NCI-H510A treated with DMSO at 0.1 percent for 48 hours (cell line): Measurements from ENCODE around the gene PCYT1A.
"Not testable (repeated sequence)": the region's sequence is repeated elsewhere in the genome, so short reads cannot be mapped to it uniquely, and the experiment has no call there.

ENCODE experiments used
- DNase-seq: peaks from one replicate; lab custom pipeline; 2025; lab: John Stamatoyannopoulos, UW

Gene PCYT1A

DNA sequence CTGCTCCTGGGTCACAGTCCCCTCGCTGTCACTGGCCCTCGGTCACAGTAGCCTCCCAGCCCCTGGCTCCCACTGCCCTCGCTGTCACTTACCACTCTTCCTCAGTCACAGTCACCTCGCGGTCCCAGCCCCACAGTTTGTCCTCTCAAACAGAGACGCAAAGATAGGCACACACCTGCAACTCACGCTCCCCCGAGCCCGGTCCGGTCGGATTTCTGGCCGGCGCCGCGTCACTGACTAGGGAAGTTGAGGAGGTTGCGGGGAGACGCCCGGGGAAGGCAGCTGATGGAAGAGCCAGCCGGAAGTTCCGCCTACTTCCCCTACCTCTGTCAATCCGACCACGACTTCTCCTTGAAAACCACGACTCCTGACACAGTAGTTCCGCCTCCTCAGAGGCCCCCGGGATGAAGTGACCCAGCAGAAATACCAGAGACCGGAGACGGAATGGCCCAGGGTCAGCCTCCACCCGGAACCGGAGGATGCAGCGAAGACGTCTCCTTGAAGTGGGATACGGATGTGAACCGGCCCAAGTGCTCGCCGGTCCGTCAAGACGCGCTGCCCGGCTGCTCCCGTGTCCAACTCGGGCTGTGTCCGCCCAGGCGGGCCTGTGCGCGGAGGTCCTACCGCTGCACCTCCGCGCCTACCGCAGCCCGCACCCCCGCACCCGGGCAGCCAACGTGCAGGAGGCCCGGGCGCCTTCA lies at the start of gene PCYT1A:
PCYT1A (minus strand) TSS at position 287 of the 701 bp plus-strand sequence. CDS start 17,195 bp downstream, outside the sequence.
- peak; percentile 93 for DNase-seq

DNA sequence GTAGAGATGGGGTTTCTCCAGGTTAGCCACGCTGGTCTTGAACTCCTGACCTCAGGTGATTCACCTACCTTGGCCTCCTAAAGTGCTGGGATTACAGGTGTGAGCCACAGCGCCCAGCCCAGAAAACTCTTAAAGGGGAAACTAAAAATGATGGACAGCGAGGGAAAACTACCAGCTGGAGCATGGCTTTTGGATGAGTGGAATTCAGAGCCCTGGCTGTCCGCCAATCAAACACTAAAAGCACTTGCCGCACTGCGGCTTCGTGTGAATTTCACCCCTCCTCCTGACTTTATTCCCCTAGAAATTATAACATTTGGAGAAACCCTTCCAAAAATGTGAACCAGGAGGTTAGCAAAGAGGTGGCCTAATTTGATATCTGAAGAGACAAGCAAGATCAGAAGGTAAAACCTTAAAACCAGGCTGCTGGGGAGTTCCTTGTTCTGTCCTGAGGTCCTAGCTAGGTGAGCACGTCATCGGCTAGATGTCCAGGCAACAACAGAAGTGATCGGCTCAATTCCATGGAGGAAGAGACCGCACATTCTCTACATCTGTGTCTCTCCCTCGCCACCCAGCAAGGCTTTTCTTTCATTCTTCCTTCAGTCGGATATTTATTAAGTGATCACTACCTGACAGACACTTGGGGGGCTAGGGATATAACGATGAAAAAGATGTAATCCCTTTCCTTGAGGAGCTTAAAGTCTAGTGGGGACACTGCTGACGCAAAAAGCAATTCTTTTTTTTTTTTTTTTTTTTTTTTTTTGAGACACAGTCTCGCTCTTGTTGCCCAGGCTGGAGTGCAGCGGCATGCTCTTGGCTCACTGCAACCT lies 49.0 kb upstream of the PCYT1A start:
- DNase-seq, result no peak

DNA sequence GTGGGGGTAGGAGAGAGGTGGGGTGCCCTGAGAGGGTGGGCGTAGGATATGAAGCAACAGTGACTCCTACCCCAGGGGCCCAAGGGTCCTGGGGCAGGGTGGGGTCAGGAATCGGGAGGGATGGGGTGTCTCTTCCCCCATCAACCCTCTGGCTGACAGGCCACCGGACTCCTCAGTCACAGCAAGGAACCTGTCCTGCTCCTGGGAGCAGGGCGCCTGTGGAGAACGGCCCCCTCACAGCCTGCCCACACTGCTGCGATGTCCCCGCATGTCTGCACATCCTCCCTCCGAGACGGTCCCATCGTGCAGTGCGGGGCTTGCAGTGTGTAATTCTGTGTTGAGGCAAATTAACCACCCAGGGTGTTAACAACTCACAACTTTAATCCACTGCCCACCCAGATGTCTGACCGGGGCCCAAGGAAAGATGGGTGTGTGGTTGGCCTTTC lies 48.0 kb upstream of the PCYT1A start:
- DNase-seq, result no peak

DNA sequence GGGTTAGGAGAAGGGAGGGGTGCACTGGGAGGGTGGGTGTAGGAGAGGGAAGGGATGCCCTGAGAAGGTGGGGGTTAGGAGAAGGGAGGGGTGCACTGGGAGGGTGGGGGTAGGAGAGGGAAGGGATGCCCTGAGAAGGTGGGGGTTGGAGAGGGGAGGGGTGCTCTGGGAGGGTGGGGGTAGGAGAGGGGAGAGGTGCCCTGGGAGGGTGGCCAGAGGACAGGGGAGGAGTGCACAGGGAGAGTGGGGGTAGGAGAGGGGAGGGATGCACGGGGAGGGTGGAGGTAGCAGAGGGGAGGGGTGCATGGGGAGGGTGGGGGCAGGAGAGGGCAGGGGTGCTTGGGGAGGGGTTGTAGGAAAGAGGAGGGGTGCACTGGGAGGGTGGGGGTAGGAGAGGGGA lies 47.5 kb upstream of the PCYT1A start:
- no peak for DNase-seq

DNA sequence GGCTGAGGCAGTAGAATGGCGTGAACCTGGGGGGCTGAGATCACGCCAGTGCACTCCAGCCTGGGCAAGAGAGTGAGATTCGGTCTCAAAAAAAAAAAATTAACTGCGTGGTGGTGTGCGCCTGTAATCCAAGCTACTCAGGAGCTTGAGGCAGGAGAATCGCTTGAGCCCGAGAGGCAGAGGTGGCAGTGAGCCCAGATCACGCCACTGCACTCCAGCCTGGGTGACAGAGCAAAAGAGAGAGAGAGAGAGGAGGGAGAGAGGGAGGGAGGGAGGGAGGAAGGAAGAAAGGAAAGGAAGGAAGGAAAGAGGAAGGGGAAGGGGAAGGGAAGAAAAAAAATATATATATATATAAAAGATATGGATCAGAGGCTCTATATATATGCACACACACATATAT lies 44.6 kb upstream of the PCYT1A start:
- no peak for DNase-seq

DNA sequence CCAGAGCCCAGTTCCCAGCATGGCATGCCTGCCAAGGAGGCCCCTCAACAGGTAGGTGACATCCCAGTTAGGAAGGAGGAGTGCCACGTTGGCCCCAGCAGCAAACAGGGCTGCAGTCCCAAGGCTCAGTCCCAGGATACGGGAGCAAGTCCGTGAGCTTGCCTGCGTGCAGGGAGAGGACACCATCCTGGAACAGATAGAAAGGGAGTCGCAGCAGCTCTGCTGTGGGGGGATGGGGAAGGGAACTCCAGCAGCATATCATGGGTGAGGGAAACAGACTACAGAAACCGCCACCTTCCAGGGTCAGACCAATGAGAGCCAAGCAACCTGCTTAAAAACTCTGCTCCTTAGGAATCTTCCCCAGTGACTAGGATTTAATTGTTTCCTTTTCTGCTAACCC lies 39.9 kb upstream of the PCYT1A start:
- DNase-seq, result no peak

DNA sequence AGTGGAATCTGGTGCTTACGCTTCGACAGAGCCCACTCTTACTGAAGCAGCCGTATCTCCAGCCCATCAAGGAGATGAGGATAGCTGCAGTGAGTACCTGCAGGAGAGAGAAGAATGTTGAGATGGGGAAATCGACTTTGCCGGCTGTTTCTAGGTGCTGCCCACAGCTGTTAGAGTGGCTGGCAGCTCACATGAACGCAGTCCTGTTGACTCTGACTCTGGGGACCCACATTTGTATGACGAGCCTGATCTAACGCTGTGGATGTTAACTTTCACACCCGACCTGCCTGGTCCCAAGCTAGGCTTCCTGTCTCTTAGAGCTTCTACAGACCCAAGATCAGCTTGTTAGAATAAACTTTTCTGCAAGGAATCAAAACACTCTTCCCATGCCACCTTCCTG lies 39.4 kb upstream of the PCYT1A start:
- no peak for DNase-seq

DNA sequence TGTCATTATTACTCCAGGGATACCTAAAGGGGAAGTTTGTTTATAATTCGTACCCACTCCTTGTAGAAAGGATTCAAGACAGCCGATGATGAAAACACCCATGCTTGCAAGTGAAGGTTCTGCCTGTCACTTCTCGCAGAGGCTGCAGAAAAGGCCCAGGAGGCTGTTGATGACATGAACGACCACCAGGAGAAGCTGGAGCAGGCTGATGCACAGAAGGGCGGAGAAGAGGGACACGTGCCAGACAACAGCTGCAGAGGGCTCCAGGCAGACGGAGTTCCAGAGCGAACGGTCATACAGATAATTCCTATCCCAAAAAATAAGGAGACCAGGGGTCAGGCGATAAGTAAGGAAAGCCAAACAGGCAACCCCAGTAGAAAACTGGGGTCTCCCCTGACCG lies 36.2 kb upstream of the PCYT1A start:
- DNase-seq, result no peak

DNA sequence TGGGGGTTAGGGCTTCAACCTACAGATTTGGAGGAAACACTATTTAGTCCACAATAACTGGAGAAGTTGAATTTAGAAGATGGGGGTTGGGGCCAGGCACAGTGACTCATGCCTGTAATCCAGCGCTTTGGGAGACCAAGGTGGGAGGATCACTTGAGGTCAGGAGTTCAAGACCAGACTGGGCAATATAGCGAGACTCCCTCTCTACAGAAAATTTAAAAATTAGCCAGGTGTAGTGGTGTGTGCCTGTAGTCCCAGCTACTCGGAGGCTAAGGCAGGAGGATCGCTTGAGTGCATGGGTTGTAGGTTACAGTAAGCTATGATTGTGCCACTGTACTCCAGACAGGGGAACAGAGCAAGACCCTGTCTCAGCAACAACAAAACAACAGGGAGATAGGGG lies 35.5 kb upstream of the PCYT1A start:
- DNase-seq, result no peak

DNA sequence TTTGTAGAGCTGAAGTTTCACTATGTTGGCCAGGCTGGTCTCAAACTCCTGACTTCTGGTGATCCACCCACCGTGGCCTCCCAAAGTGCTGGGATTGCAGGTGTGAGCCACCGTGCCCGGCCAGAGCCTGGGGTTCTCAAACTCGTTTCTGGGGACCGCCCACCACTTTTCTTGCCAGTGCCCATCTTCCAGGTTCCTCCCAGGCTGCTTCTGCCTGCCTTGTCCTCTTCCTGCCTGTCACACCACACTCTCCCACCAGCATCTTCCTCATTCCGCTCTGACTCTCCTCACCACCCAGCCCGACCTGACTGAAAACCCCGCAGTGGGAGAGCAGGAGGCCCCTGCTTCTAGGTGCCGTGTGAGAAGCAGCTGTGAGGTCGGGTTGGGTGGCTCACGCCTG lies 33.6 kb upstream of the PCYT1A start:
- no peak for DNase-seq

DNA sequence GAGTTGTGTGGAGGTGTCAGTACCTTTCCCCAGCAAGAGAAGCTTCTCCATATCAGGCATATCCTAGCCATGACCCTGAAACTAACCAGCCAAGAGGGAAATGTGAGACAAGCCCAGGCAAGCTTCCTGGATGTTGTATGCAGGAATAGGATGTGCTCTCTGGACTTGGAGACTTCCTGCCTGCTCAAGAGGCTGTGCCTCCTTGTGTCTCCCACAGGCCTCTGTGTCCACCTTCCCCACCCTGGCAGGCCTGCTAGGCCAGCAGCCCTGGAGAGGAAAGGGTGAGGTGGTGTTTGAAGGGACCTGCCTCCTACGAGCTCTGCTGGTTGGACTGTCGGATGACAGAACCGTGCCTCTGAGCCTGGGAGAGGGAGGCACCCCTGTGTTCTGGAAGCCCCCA lies 32.6 kb upstream of the PCYT1A start:
- DNase-seq, result peak; percentile 4

DNA sequence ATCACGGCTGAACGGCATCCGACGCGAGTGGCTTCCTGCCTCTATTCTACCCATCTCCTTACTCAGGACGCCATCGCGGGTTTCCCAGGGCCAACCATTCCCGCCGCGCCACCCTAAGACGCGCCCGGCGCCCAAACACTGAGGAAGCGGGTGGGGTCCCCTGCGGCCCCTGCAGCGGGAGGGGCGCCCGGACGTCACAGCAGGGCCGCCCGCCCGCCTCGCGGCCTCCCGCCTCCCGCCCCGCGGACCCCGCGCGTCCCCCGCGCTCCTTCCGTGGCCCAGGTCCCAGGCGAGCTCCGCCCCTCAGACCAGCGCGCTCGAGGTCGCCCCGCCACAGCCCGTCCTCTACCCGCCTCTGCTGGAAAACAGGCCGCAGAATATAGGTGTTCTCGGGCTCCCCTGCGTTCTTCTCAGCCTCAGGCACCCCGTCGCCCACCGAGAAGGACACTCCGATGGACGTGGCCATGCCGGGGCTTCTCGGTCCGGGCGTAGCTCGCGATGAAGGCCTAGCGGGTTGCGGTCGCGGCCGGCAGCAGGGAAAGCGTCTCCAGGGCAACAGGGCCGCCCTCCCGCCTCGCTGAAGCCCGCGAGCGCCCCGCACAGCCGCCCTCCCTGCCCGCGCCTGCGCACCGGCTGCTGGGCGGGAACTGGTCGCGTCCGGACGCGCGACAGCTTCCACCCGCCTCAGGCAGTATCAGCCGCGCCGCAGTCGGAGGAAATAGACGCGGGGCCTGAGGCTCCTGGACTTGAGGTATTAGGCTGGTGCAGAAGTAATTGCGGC lies 30.4 kb upstream of the PCYT1A start, which contains the start of gene DYNLT2B:
DYNLT2B (minus strand) TSS at position 554 of the 781 bp plus-strand sequence; CDS start at position 466, 88 bp downstream.
- peak; percentile 87 for DNase-seq

DNA sequence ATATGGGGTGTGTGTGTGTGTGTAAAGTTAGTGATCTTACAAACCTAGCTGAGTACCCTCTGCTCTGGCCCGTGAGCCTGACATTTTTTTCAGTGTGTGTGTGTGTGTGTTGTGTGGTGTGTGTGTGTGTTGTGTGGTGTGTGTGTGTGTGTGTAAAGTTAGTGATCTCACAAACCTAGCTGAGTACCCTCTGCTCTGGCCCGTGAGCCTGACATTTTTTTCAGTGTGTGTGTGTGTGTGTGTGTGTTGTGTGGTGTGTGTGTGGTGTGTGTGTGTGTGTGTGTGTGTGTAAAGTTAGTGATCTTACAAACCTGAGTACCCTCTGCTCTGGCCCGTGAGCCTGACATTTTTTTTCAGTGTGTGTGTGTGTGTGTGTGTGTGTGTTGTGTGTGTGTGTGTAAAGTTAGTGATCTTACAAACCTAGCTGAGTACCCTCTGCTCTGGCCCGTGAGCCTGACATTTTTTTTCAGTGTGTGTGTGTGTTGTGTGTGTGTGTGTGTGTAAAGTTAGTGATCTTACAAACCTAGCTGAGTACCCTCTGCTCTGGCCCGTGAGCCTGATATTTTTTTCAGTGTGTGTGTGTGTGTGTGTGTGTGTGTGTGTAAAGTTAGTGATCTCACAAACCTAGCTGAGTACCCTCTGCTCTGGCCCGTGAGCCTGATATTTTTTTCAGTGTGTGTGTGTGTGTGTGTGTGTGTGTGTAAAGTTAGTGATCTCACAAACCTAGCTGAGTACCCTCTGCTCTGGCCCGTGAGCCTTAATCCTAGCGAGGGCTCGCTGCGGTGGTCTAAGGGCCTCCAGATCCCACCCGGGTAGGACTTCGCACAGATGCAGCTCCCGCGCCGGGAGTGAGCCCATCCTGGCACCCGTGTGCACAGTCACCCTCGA lies 29.5 kb upstream of the PCYT1A start:
- not testable (repeated sequence) for DNase-seq

DNA sequence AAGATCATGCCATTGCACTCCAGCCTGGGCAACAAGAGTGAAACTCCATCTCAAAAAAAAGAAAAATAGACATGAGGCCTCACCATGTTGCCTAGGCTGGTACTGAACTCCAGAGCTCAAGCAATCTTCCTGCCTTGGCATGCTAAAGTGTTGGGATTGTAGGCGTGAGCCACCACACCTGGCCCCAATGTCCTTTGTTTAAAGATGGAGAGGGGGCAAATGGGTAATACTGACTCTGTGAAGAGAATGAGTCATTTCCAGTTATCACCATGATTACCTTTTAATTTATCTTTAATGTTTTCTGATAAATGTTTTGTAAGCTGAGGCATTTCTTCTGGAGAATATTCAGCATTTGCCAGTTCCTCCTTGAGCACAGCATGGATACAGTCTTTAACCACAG lies 28.3 kb upstream of the PCYT1A start:
- DNase-seq, result no peak

DNA sequence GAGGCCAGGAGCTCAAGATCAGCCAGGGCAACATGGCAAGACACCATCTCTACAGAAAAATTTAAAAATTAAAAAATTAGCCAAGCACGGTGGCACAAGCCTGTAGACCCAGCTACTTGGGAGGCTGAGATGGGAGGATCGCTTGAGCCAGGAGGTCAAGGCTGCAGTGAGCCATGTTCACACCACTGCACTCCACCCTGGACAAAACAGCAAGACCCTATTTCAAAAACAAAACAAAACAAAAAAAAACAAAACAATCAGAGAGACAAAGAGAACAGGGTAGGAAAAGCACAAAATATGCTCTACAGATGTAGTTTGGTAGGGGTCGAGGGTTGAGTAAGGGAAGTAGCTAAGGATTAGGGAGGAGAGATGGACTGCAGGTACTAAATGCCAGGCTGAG lies 27.1 kb upstream of the PCYT1A start:
- DNase-seq, result no peak

DNA sequence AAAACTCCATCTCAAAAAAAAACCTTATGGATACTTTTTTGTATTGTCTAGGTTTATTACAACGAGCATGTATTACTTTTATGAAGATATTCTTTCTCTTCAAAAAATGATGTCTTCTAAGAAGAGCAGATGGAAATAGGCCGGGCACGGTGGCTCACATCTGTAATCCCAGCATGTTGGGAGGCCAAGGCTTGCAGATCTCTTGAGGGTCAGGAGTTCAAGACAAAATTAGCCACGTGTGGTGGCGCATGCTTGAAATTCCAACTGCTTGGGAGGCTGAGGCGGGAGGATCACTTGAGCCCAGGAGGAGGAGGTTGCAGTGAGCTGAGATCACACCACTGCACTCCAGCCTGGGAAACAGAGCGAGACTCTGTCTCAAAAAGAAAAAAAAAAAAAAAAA lies 26.6 kb upstream of the PCYT1A start:
- not testable (repeated sequence) for DNase-seq

DNA sequence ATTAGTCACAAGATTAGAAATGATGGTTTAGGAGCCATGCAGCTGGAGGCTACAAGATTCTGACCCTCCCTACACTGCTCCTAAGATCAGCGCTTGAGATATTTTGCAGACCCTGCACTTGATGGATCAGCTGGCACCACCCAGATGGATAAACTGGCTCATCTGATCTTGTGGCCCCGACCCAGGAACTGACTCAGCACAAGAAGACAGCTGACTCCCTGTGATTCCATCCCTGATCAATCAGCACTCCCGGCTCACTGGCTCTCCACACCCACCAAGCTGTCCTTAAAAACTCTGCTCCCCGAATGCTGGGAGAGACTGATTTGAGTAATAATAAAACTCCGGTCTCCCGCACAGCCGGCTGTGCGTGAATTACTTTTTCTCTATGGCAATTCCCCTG lies 15.4 kb upstream of the PCYT1A start:
- DNase-seq, result not testable (repeated sequence)

DNA sequence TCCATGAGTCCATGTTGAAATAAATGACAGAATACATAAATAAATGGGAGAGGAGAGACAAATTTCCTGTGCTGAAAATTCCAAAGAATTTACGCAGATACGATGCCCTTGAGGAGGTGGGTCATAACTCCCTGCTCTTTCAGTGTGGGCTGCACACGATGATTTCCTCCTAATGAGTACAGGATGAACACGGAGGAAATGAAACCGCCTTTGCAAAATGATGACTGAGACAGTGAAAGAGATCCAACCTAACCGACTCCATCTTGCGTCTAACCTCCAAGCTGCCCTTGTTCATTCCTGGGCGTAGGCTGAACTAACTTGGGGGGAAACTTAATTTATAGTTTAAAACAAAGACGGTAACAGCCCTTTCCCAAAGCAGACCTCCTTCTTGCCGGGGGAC lies 15.0 kb upstream of the PCYT1A start:
- not testable (repeated sequence) for DNase-seq

DNA sequence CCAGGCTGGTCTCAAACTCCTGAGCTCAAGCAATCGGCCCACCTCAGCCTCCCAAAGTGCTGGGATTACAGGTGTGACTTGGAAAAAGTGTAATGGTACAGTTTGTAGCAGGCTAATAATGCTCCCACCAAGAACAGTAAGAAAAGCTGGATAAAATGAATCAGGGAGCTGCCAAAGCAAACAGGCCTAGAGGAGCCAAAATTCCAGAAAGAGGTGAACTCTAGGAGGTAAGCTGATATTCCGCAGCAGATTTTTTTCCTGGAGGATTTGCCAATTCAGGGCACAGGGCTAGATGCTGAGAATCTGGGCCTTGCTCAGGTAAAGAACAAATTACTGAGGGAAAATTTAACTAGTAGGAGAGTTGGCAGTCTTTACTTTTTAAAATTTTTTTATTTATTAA lies 11.0 kb upstream of the PCYT1A start:
- DNase-seq, result no peak

DNA sequence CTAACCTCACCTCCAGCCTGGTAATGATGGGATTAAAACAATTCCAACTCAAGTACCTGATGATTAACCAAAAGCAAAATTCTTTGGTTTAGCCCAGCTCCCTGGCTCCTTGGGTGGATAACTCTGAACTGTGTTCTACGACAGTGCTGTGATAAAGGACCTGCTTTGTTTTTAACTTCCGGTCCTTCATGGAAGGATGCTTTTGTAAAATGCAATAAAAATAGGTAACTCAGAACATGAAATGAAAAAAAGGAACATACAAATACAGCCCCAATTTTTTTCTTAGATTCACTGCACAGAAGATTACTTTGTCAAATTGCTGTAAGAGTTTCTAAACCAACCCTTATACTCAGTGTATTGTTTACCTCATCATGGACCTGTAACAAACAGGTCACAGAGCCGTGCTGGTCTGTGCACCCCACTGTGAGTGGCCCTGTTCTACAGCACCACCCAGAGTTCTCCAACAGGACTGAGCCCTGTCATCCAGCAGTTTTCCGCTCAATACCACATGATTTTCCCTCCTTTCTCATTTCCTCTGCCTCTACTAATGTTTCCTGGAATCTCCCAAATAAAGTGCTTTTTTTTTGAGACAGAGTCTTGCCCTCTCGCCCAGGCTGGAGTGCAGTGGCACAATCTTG lies 4.9 kb upstream of the PCYT1A start:
- DNase-seq, result no peak

DNA sequence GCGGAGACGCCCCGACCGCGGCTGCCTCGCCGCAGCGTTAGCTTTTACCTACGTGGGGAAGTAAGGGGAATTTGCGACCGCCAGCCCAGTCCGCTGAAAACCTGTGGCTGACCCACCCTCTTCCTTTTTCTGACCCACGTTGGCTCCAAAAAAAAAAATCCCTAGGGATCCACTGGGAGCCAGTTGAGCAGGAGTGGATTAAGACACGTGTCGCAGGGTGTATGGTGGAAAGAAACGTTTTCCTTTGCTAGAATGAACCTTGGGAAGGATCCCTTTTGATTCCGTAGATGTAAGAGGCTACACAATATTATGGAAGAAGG lies 575 bp upstream of the PCYT1A start:
- peak; percentile 37 for DNase-seq
